H1 (cell line): Measurements from ENCODE around the gene ZNF232. TPM values are rescaled to one million over a fixed set of nuclear protein-coding genes. Genes with fewer than 3 reads are reported as not detected.

Experiments used
- CTCF ChIA-PET: fragments of 300-600 bp; sonication (Branson Sonifier 250); formaldehyde crosslinking; loops from one replicate; lab custom pipeline; 2021; ENCODE audit not compliant: partially characterized antibody; lab: Charles Lee
- POLR2A ChIA-PET: fragments of 300-600 bp; sonication (Branson Sonifier 250); formaldehyde crosslinking; loops from one replicate; lab custom pipeline; 2021; ENCODE audit warnings: inconsistent platforms; ENCODE audit not compliant: partially characterized antibody; lab: Charles Lee
- DNase-seq, 2 experiments: peaks; one replicate each; pipeline versions ENCODE4 v3.0.0 to v3.0.0-alpha.2; 2010 to 2022; ENCODE audit warnings: low spot score in 2 of 2, low read depth in 1 of 2, mixed read lengths in 1 of 2
- FAIRE-seq: peaks from 2 replicates; lab custom pipeline; 2011; peaks lifted over from hg19 to GRCh38; lab: Jason Lieb, UNC
- H2AFZ ChIP-seq: 2 replicates; pipeline ENCODE4 v1.8.1; 2012; ENCODE audit warnings: low read length, inconsistent platforms
- H2AK5ac ChIP-seq: 2 replicates; pipeline ENCODE4 v1.6.1; 2013; ENCODE audit warnings: low read depth, low read length
- H2BK120ac ChIP-seq: replicated peaks from 2 replicates; pipeline ENCODE3; 2013; ENCODE audit warnings: low read depth, low read length, inconsistent platforms
- H2BK12ac ChIP-seq: 2 replicates; pipeline ENCODE4 v1.6.1; 2013; ENCODE audit warnings: low read depth, low read length
- H2BK15ac ChIP-seq: 2 replicates; pipeline ENCODE4 v1.6.1; 2013; ENCODE audit warnings: low read length
- H2BK20ac ChIP-seq: 2 replicates; pipeline ENCODE4 v1.6.1; 2013; ENCODE audit warnings: low read length
- H2BK5ac ChIP-seq: 2 replicates; pipeline ENCODE4 v1.6.1; 2013; ENCODE audit warnings: low read depth, low read length
- H3K14ac ChIP-seq: 2 replicates; pipeline ENCODE4 v1.6.1; 2013; ENCODE audit warnings: inconsistent platforms; ENCODE audit not compliant: insufficient read length
- H3K18ac ChIP-seq: 2 replicates; pipeline ENCODE4 v1.6.1; 2013; ENCODE audit warnings: low read length; ENCODE audit errors: extremely low read depth
- H3K23ac ChIP-seq: 2 replicates; pipeline ENCODE4 v1.6.1; 2013; ENCODE audit warnings: inconsistent platforms; ENCODE audit not compliant: insufficient read length
- H3K23me2 ChIP-seq: 2 replicates; pipeline ENCODE4 v1.6.1; 2013; ENCODE audit warnings: low read depth, low read length
- H3K27ac ChIP-seq: 2 replicates; pipeline ENCODE4 v1.6.1; 2011; ENCODE audit warnings: low read depth, low read length, inconsistent platforms
- H3K27me3 ChIP-seq, 4 experiments: replicated peaks in 1 of 4; 1 replicate in 1 of 4; 2 replicates in 3 of 4; pipeline versions ENCODE4 v1.6.1 to v1.8.1; 2011 to 2013; ENCODE audit warnings: low read length in 3 of 4, mild to moderate bottlenecking in 3 of 4, inconsistent platforms in 2 of 4, mixed read lengths in 2 of 4, moderate library complexity in 1 of 4; ENCODE audit not compliant: control insufficient read depth in 3 of 4, insufficient read depth in 3 of 4; ENCODE audit errors: extremely low read depth in 1 of 4
- H3K36me3 ChIP-seq, 4 experiments: 2 replicates each; pipeline versions ENCODE4 v1.6.1 to v1.8.1; 2011 to 2013; ENCODE audit warnings: mild to moderate bottlenecking in 4 of 4, low read length in 3 of 4, moderate library complexity in 2 of 4, control low read depth in 1 of 4, inconsistent platforms in 1 of 4; ENCODE audit not compliant: insufficient read depth in 4 of 4, control insufficient read depth in 2 of 4
- H3K4ac ChIP-seq: replicated peaks from 2 replicates; pipeline ENCODE3; 2013; ENCODE audit warnings: low read length, low read depth, mixed read lengths, inconsistent platforms; ENCODE audit not compliant: insufficient read length
- H3K4me1 ChIP-seq, 4 experiments: replicated peaks in 1 of 4; 1 replicate in 1 of 4; 2 replicates in 3 of 4; pipeline versions ENCODE4 v1.6.1 to v1.8.1; 2011 to 2013; ENCODE audit warnings: low read length in 3 of 4, inconsistent platforms in 2 of 4, mixed read lengths in 1 of 4; ENCODE audit not compliant: insufficient read depth in 4 of 4, control insufficient read depth in 3 of 4
- H3K4me2 ChIP-seq, 2 experiments: 2 replicates each; pipeline versions ENCODE4 v1.6.1 to v1.8.1; 2011 to 2013; ENCODE audit warnings: low read depth in 2 of 2, low read length in 2 of 2, control low read depth in 1 of 2, inconsistent platforms in 1 of 2, mild to moderate bottlenecking in 1 of 2; ENCODE audit not compliant: insufficient read depth in 1 of 2
- H3K4me3 ChIP-seq, 4 experiments: fragments of 200-600, 300-600 bp in 1 of 4; sonication (generic), shearing (Covaris generic), sonication (Bioruptor Twin) in 1 of 4; 2 replicates each; pipeline versions ENCODE4 v1.5.1 to v1.8.1; 2011 to 2016; ENCODE audit warnings: low read length in 4 of 4, low read depth in 3 of 4, control low read depth in 2 of 4, inconsistent platforms in 2 of 4, mild to moderate bottlenecking in 2 of 4, mixed read lengths in 1 of 4, moderate library complexity in 1 of 4; ENCODE audit not compliant: insufficient read depth in 2 of 4; ENCODE audit errors: extremely low read depth in 1 of 4
- H3K56ac ChIP-seq: replicated peaks from 2 replicates; pipeline ENCODE3; 2013; ENCODE audit warnings: low read depth, mild to moderate bottlenecking, mixed read lengths, low read length, inconsistent platforms; ENCODE audit not compliant: insufficient read length
- H3K79me1 ChIP-seq: 2 replicates; pipeline ENCODE4 v1.6.1; 2013; ENCODE audit warnings: low read depth, low read length, control low read depth
- H3K79me2 ChIP-seq, 2 experiments: 2 replicates each; pipeline versions ENCODE4 v1.6.1 to v1.8.1; 2012 to 2013; ENCODE audit warnings: low read length in 2 of 2, mild to moderate bottlenecking in 2 of 2, inconsistent platforms in 1 of 2; ENCODE audit not compliant: insufficient read depth in 2 of 2, control insufficient read depth in 1 of 2
- H3K9ac ChIP-seq, 4 experiments: replicated peaks in 1 of 4; 1 replicate in 1 of 4; 2 replicates in 3 of 4; pipeline versions ENCODE4 v1.6.1 to v1.8.1; 2011 to 2013; ENCODE audit warnings: low read depth in 3 of 4, low read length in 3 of 4, control low read depth in 2 of 4, mild to moderate bottlenecking in 2 of 4, moderate library complexity in 2 of 4, inconsistent platforms in 1 of 4; ENCODE audit errors: extremely low read depth in 1 of 4
- H3K9me3 ChIP-seq, 2 experiments: 2 replicates each; pipeline versions ENCODE4 v1.6.1 to v1.8.1; 2012 to 2013; ENCODE audit warnings: mild to moderate bottlenecking in 2 of 2, moderate library complexity in 2 of 2, control low read depth in 1 of 2, inconsistent platforms in 1 of 2, low read depth in 1 of 2, low read length in 1 of 2, mixed read lengths in 1 of 2; ENCODE audit not compliant: insufficient read depth in 2 of 2
- H4K20me1 ChIP-seq, 2 experiments: replicated peaks in 1 of 2; 2 replicates each; pipeline versions ENCODE3 to v1.8.1; 2011 to 2013; ENCODE audit warnings: inconsistent platforms in 2 of 2, low read length in 2 of 2, mild to moderate bottlenecking in 1 of 2; ENCODE audit not compliant: insufficient read depth in 2 of 2, control insufficient read depth in 1 of 2
- H4K5ac ChIP-seq: 2 replicates; pipeline ENCODE4 v1.6.1; 2013; ENCODE audit warnings: low read length, low read depth, mixed read lengths, inconsistent platforms; ENCODE audit not compliant: insufficient read length
- H4K8ac ChIP-seq: 2 replicates; pipeline ENCODE4 v1.8.0; 2013; ENCODE audit warnings: mild to moderate bottlenecking, moderate library complexity, low read length, inconsistent platforms; ENCODE audit not compliant: insufficient read depth; ENCODE audit errors: extremely low read depth
- H4K91ac ChIP-seq: replicated peaks from 2 replicates; pipeline ENCODE3; 2013; ENCODE audit warnings: low read length, mixed read lengths, inconsistent platforms; ENCODE audit not compliant: insufficient read length
- ASH2L ChIP-seq: fragments of 200-600, 300-600 bp; sonication (generic); IDR thresholded peaks from one replicate; pipeline ENCODE4 v1.7.1; 2017; ENCODE audit warnings: low read length
- BRCA1 ChIP-seq: IDR thresholded peaks from 2 replicates; pipeline ENCODE4 v1.6.1; 2012; ENCODE audit warnings: low read depth, low read length, improper control_type of control experiment
- FOSL1 ChIP-seq: IDR thresholded peaks from 2 replicates; pipeline ENCODE4 v1.6.1; 2011; ENCODE audit warnings: mild to moderate bottlenecking, low read depth, low read length, moderate library complexity; ENCODE audit not compliant: insufficient read depth
- SIN3A ChIP-seq, 2 experiments: IDR thresholded peaks in 1 of 2; conservative IDR thresholded peaks in 1 of 2; 2 replicates each; pipeline ENCODE4 v1.6.1; 2011 to 2012; ENCODE audit warnings: low read length in 2 of 2, improper control_type of control experiment in 1 of 2, low read depth in 1 of 2, mild to moderate bottlenecking in 1 of 2
- TEAD4 ChIP-seq: IDR thresholded peaks from 2 replicates; pipeline ENCODE4 v1.6.1; 2012; ENCODE audit warnings: low read depth, low read length, inconsistent platforms, mixed read lengths
- YY1 ChIP-seq: IDR thresholded peaks from 2 replicates; pipeline ENCODE4 v1.6.1; 2011; ENCODE audit warnings: low read depth, mild to moderate bottlenecking, low read length
- WGBS, 2 experiments: shearing (Covaris generic) in 1 of 2; methylation state at CpG; one replicate each; pipeline versions ENCODE4 v1.1.6 to v1.1.7; 2013 to 2015; ENCODE audit warnings: low lambda C conversion rate in 2 of 2, mixed read lengths in 2 of 2, inconsistent platforms in 1 of 2, low coverage in 1 of 2, missing lambda C conversion rate in 1 of 2; ENCODE audit not compliant: insufficient replicate concordance in 2 of 2, insufficient coverage in 1 of 2, insufficient read length in 1 of 2; ENCODE audit errors: extremely low coverage in 1 of 2, missing lambda C conversion rate in 1 of 2; 5-methylcytosine and 5-hydroxymethylcytosine counted together
- polyA plus RNA-seq, 7 experiments: library from polyadenylated mRNA; depleted of rRNA in 3 of 7; stranded (reverse) in 5 of 7; unstranded in 2 of 7; fragments of >200 nt in 5 of 7; fragments of 200-250 nt in 2 of 7; gene quantifications; 1 replicate in 5 of 7; 2 replicates in 1 of 7; 4 replicates in 1 of 7; pipeline versions ENCODE4 v1.2.1 to v1.2.3, GENCODE V29; 2011 to 2013; ENCODE audit warnings: missing spikeins in 2 of 7, mixed read lengths in 2 of 7
- total RNA-seq: library from RNA; stranded (reverse); fragmentation: NEBNext Ultra II Directional; extraction: Animal tissue kit (Norgen Biotek cat#: 25700); gene quantifications from 2 replicates; pipeline ENCODE4 v1.2.1, GENCODE V29; 2021

Gene ZNF232
- total and polyA plus RNA-seq, 2 of the 8 experiments (the other 6 are each of a cell fraction or from before 2014, with no cell fraction given): 11.1 to 41.0 TPM

DNA sequence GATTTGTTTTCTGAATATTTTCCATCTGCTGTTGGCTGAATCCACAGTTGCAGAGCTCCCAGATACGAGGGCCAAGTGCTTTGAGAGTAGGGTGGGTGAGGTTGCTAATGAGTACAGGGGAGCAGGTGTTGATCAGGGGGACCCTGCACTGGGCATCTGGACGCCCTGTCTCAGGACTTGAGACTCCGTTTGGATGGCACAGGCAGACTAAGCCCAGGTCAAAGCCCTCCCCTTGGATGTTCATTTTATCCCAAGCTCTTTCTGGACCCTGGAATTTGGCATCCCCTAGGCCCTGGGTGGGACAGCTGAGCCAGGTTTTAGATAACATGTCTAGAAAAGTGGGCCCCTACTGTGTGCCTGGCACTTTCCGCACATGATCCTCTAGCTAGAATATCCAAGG, 16.2 kb upstream of the ZNF232 start:
- Histone ChIP-seq H3K56ac (no peak overlapping the region), H3K4me1 (peaks cover 0 to 3% (median 2%) of the 10 kb centered on the region in 4 experiments; a peak in 3 of 7 replicates), H4K8ac (no peak overlapping the region), H3K79me1 (no peaks in the 10 kb centered on the region; the same call in 1 of the 2 replicates), H4K20me1 (no peaks in the 10 kb centered on the region), H3K18ac (no peak overlapping the region), H2AFZ (no peak overlapping the region), H2BK120ac (no peak overlapping the region), H3K27ac (no peak overlapping the region), H3K23ac (no peak overlapping the region), H2AK5ac (no peak overlapping the region), H3K23me2 (peaks cover 2% of the 10 kb centered on the region; the same call in 1 of the 2 replicates), H4K5ac (no peak overlapping the region), H3K4me3 (no peak overlapping the region), H4K91ac (no peak overlapping the region), H2BK15ac (no peak overlapping the region), H2BK5ac (no peak overlapping the region), H3K4ac (no peak overlapping the region), H2BK20ac (no peak overlapping the region), H3K79me2 (no peaks in the 10 kb centered on the region), H3K36me3 (no peaks in the 10 kb centered on the region), H3K9ac (no peak overlapping the region), H2BK12ac (no peak overlapping the region), H3K9me3 (no peaks in the 10 kb centered on the region; a peak in 1 of 4 replicates), H3K27me3 (peaks cover 0 to 11% (median 4%) of the 10 kb centered on the region in 4 experiments; a peak in 5 of 7 replicates), H3K14ac (no peak overlapping the region), H3K4me2 (no peak overlapping the region)
- DNase-seq: no peak
- FAIRE-seq: no peak
- ChIA-PET CTCF (no interaction called here), POLR2A (interaction anchor here (1.6 kb wide), 1 partner anchor 16 kb away, joined by 5 read pairs; the partner anchor contains the start of gene ZNF232)
- WGBS, 2 experiments: 86% methylated on average over 4 of the region's 4 CpGs; no CpG with 5 or more reads in 1 of the 2 experiments
- no peak for TF ChIP-seq ASH2L
- TF ChIP-seq SIN3A (conservative IDR thresholded peaks at IDR 0.05 in 1 of 2, IDR thresholded peaks at IDR 0.05 in 1 of 2; ENCODE audit: low read depth in 1 of 2, low read length in 2 of 2): no peak
- no peak for TF ChIP-seq FOSL1
- no peak for TF ChIP-seq TEAD4
- TF ChIP-seq YY1: no peak
- no peak for TF ChIP-seq BRCA1
